Stimulated activated naive CD4-positive, alpha-beta T cell treated with Interleukin-2 at 50 U/mL for 16 hours (primary cell): ENCODE data around the gene GGACT.

Experiments used
- DNase-seq: peaks from one replicate; lab custom pipeline; 2025; lab: John Stamatoyannopoulos, UW

Gene GGACT

DNA sequence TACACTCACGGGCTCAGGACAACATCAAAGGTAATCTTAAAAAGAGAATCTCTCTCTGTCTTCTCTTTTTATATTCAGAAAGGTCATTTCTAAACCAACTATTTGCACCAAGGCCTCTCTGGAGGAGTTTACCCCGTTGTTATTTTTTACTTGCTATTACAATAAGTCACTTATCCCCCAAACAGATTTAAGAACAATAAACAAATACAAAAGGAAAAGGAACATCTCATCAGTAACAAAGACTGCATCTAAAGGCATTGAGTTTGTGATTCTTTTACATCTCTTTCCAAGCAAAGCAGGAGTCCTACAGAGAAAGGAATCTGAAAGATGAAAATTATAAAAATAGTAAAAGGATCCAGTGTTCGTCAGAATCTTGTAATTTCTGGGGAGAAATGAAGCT is 75.4 kb downstream of the GGACT start:
- no peak for DNase-seq

DNA sequence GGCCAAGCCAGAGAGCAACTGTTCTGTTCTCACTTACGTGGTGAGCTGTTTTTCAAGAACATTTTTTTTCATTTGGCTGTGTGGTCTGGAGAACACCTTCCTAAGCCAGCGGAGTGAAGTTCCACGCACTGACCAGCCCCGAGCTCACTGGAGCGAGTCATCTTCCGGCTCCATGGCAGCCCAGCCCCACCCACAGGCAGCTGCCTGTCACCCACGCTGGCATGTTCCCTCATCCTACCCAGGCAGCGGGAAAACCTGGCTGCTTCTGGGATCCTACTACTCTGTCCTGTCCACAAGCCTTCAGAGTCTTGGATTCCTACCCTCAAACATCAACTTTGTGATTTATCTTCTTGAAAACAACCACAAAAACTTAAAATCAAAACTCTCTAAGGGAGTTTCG is 76.2 kb downstream of the GGACT start:
- DNase-seq: no peak

DNA sequence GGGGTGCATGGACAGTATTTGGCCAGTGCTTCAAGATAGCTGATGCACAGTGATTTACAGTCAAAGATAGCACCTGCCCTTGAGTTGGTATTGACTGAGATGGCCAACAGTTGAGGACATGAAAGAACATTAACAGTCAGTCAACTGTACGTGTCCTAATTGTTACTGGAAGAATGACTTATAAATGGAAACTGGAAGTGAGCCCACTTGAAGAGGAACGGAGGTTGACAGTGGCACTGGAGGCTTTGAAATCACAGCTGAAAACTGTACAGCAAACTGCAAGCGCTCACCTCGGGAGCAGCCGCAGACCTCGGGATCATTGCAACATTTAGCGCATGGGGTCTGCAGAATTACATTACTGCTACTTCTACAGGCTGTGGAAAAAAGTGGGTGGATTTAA is 77.1 kb downstream of the GGACT start:
- no peak for DNase-seq

DNA sequence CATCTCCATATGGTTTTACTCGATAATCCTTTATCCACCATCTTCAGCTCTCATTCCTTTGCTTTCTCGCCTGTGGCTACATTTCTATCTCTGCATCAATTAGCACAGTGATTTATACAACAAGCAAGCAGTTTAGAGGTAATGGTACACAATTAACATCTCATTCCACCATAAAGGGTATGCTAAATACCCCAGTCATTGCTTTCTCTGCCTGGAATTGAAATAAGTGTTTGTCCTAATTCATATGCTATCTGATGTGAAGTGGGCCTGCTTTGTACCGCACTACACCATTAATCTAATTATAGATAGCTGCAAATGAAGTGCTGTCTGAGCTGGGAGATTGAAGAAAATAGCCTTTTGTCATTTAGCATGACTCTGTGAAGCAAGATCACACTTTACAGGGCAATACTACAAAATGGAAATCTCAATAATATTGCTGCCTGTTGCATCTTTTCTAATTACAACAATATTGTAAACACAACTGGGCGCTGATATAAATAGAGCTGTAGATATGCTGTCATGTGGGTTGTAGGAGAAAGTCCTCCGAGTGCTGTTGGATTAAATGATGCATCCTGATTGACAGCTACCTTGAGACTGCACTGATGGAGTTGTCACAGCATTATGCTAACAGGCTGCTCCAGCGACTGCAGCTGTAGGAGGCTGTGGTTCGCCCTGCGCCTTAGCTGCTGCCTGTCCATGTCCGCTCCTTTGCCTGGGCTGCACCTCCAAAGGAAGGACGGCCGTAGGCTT is 78.2 kb downstream of the GGACT start:
- no peak for DNase-seq

DNA sequence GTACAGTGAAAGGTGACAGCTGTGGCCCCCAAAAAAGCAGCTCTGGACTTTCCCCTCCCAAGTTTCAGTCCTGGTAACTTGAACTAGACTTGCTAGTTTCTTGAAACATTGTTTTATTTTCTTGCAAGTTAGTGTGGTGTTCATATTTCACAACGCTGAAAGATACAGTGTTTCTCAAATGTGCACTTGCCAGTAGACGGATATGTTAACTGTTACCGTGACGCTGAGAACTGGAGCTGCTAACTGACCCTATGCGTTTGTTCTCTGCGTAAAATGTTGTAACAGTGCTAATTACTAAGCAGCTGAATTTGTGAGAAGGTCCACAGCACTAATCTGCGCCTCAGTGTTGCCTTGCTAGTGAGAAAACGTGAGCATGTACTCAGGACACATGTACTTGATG is 79.6 kb downstream of the GGACT start:
- DNase-seq: no peak

DNA sequence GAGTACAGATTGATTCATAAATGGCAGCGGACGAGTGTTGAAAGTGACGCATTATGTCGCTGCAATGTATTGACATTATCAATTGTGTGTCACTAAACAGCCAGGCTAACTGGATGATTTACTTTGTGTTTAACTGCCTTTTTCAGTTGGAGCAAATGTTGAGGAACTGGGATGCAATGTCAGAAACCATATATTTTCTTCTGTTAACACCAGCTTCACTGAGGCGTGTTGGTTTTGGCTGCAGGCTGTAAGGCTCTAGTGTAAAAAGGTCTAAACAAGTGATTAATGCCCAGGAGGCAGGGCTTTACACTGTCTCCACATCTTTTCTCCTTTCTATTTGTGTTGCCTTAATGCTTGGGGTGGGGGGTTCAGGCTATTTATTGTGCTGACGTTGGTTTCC is 80.1 kb downstream of the GGACT start:
- DNase-seq: no peak

DNA sequence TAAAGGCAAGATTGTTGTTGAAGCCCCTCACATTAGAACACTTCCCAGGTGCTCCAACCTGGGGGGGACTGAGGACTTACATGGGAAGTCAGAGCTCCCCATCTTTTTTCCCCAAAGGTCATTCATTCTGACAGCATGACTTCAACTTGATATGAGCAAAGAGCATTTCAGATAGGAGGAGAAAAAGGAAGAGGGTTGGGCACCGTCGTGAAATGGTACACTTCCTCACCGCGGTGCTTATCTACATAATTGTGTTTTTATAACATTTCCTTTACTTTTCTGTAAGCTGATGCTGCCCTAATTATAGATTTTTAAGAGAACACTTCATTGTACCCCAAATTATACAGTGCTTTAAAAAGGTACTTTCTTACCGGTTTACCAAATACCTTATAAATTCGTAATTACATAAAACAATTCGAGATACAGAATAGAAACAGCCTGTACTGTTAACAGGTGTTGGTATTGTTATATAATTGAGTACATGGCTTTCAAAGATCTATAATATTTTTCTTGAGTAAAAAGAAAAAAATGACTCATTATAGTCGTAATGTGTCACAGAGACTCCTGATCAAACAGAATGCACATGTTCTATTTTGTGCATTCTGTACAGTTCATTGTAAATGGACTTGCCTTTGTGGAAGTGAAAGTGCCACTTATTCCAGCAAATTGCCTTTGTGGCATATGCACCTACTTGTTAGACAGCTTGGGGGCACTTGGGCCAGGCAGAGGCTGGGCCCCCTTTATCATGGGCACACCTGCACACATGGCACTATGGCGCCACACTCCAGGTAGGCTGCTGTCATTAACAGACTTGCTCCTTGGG is 81.8 kb downstream of the GGACT start:
- peak; percentile 1 for DNase-seq

DNA sequence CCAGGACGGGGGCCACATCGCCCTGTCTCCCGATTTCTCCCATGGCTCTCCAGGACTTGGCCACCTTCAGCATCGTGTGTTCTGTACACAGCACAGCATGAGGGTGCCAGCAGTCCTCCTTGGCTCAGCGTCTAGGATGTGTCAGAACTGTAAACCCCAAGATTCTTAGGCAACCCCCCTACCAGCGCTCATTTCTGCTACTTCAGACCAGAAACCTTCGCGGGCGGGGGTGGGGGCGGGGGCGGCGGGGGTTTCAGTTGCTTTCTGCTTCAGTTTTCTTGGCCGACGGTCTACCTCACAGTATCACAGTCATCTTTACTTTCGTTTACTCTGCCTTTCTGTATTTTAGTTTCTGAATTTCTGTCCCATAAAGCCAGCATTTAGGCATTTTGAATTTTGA is 82.4 kb downstream of the GGACT start:
- peak; percentile 79 for DNase-seq

DNA sequence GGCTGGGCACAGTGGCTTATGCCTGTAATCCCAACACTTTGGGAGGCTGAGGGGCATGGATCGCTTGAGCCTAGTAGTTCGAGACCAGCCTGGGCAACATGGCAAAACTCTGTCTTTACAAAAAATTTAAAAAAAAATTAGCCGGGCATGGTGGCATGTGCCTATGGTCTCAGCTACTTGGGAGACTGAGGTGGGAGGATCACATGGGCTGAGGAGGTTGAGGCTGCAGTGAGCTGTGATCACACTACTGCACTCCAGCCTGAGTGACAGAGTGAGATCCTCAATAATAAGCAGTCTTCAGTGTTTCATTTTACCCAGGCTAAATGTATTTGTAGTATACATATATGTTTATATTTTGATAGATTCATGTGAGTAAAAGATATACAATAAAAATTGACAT is 85.0 kb downstream of the GGACT start:
- no peak for DNase-seq

DNA sequence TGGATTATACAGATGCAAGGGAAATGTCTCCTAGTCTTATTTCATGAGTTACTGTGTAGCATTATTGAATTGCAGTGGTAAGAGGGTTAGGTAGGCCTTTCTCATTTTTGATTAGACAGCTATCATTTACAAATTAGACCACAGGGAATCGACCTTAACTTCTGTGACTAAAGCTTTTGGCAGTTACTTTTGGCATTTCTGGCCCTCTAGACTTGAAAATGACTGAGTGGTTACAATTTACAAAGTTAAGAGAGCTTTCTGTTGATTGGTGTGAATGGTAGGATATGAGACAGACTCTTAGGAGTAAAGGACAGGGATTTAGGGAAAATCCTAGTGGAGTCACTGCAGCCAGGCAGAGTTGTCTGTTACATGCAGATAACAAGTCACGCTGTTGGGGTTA is 86.1 kb downstream of the GGACT start:
- no peak for DNase-seq

DNA sequence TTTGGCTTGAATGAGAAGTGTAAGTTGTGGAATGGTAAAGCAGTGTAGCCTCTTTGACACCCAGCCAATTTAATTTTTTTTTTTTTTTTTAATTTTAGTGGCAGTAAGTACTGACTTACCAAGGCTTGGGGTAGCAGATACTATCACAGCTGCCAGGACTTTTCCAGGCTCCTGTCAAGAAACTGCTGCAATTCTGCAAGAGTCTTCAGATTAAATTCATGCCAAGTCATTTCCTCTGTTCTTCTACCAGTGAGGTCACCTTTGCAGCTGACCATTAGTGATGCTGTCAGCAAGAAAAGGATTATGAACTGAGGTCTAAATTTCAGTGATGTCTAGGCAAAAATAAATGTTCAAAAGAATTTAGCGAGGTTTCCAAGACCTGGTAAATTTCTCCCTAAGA is 91.2 kb downstream of the GGACT start:
- DNase-seq: no peak

DNA sequence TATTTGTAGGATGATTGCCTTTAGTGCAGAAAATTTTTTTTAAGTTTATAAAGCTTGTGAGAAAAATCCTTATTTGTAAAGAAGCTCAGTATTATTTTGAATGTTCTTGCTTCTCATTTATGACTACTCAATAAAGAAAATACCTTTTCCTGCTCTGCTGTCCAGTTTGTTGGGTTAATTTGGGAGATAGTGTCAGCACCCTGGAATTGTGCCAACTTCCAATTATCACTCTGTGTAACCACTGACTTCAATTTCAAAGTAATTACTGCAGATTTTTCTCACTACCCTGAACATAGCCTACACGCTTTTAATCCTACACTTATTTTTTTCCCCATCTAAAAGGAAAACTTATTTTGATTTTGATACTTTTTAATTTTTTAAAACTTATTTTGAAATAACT is 93.1 kb downstream of the GGACT start:
- DNase-seq: no peak

DNA sequence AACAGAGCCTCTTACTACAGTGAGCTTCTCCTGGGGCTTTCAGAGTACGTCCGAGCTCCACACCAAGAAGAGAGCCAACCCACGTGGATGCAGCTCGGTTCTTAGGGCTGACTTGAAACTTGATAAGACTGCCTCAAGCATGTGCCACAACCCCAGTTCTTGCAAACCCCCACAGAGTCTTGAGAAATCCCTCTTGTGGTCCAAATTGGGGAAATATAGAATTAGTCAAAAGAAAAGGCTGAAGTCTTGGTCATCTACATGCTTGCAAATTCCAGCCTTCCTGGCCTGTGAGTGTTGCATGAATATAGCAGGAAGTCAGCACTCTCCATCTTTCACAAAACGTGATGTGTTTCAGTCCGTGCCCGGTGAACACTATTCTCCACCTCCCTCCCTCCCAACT is 95.2 kb downstream of the GGACT start:
- no peak for DNase-seq

DNA sequence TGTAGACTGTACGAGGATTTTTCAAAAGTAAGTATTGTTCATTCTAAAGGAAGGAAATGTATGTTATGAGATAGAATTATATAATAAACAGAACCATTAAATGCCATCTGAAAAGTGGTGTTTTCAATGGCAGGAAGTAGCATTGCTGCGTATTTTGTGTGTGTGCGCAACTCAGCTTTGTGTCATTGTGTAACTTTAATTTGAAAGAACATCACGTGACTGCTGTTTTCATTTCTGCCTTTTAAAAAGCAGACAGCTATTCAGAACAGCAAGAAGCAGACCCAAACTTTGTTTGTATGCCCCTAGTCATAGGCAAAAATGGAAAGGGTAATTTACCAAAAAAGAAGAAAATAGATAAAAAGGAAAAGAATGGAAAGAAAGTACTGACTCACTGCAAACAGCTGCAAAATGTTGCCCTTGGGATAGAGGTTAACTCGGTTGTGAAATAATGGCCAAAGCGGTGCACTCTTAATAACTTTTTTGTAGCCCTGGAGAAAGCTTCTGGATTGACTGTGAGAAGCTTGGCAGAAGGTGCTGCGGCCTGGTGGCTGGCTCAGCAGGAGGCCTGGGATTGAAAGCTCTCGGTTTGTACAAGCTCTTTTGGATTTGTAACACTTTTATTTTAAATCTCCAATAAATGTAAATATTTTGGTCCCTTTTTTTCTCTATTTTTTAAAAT is 97.3 kb downstream of the GGACT start:
- no peak for DNase-seq

DNA sequence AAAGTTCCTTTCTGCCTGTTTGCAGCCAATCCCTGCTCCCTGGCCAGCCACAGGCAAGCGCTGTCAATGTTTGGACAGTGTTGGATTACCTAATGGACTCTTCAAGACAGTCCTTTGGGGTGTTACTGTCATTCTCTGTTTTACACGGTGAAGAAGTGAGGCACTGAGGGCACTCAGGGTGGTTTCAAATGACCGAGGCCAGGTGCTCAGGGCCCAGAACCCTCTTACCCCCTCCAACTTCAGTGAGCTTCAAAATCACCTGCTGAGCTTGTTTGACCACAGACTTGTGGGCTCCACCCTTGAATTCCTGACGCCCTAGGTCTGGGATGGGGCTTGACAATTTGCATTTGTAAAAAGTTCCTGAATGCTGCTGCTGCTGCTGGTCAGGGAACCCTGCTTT is 97.9 kb downstream of the GGACT start:
- DNase-seq: no peak

DNA sequence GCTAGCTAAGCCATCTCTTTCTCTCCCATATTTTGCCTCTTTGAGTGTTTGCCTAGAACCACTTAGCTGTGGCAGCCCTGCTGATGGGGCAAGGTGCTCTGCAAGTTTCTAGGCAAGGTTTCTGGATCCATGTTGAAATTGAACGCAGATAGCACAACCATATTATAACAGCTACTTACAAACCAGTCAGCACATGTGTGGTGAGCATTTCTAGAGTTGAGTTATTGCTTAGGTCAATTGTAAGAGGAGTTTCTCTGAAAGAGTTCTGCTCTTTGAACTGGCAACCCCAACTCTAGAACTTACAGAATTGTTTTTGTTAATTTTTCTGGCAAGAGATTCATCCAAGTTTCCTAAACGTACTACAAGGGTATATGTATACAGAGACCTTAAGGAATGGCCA is 103.3 kb downstream of the GGACT start:
- no peak for DNase-seq

DNA sequence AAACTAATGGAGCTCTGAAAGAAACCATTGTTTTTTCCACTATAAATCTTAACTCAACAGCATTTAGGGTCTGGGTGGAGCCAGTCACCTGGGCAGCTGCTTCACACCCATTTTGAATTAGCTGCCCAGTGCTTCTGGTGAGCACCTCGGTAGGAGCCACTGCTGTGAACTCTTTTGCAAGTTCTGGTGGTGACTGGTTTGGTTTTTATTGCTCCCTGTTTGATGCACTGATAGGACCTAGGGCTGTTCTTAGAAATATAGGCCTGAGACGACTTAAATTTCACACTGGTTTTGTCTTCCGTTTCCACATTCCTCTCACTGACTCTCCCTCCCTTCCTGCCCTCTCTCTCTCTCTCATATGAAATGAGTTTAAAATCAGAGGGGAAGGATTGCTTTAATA is 103.9 kb downstream of the GGACT start:
- no peak for DNase-seq

DNA sequence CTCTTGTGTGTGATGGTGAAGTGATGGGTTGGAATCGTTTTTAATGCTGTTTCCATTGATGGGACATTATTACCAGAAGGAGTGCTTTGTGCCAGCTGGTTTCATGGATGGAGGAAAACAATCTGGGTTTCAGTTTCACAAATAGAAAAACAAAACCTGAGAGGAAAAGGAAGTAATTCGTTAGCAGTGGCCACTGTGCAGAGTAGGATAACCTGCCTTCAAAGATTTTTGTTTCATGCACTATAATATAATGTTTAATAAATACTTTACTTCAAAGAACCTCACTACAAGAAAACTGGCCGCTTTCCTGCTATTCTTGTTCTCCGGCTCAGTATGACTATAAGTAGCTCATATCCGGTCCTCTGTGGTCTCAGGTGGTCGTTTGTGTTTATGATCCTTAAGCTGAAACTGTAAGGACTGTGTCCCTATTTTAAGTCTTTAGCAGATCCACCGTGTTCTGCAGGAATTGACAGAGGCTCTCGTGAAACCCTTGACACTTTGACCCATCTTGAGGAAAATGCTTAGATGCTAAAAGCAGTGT is 104.7 kb downstream of the GGACT start:
- no peak for DNase-seq

DNA sequence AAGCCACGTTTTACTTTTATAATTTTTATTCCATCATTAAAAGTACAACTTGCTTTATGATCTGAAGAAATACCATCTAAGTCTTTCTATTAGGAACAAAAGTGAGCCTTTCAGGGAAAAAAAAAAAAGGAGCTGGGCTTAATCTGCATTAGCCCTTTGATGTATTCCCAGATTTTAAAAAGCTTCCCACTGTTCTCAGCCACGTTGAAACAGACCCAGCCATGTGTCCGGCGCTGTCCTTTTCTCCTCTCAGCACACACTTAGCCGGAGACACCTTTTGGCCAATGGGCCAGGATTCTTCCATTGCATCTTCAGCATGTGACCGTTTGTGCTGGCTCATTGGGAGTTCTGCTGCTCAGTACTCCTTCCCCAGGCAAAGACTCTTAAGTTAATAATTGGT is 105.5 kb downstream of the GGACT start:
- DNase-seq: no peak

DNA sequence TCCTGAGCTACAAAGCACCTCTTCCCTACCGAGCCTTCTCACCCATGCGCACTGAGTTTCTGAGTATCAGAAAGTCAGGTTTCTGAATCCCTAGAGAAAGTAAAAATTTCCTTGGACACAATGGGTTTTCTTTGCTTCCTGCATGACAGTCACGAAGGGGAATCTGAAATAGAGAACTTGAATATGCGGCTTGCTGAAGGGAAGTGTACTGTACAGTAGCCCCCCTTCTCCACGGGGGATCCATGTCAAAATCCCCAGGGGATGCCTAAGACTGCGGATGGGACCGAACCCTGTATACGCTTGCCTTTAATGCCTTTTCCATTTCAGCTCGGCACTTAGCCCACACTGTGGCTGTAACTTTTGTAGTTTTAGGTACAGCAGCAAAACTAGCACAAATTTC is 107.9 kb downstream of the GGACT start:
- DNase-seq: no peak
